Nephron (organoid): Measurements from ENCODE around the gene TRIM28.

Experiments used
- H3K27ac Mint-ChIP-seq, 3 experiments: 2 replicates each; pipeline ENCODE4 v1.8.0; 2020; ENCODE audit warnings: mixed read lengths in 3 of 3, mild to moderate bottlenecking in 2 of 3, moderate library complexity in 1 of 3
- H3K27me3 Mint-ChIP-seq: 2 replicates; pipeline ENCODE4 v1.8.0; 2021; ENCODE audit warnings: low read depth, mild to moderate bottlenecking, moderate library complexity, mixed read lengths
- H3K36me3 Mint-ChIP-seq: 2 replicates; pipeline ENCODE4 v1.8.0; 2020; ENCODE audit warnings: low read depth, mixed read lengths
- H3K4me1 Mint-ChIP-seq: 2 replicates; pipeline ENCODE4 v1.8.0; 2020; ENCODE audit warnings: mixed read lengths
- H3K4me3 Mint-ChIP-seq, 3 experiments: 2 replicates each; pipeline ENCODE4 v1.8.0; 2020; ENCODE audit warnings: mild to moderate bottlenecking in 3 of 3, mixed read lengths in 3 of 3, moderate library complexity in 2 of 3
- H3K9me3 Mint-ChIP-seq: 2 replicates; pipeline ENCODE4 v1.8.0; 2020; ENCODE audit warnings: mixed read lengths
- TF ChIP-seq, protein P1 (sequence below), 3 experiments: fragments of 200-600 bp; sonication (generic); IDR thresholded peaks; one replicate each; pipeline ENCODE4 v1.5.0; 2021; ENCODE audit warnings: antibody characterized with exemption in 3 of 3; ENCODE audit not compliant: unreplicated experiment in 3 of 3

TRIM28 gene

GRCh38 chr19:58519087-58519354, 24.8 kb upstream of the TRIM28 start:
- Mint-ChIP-seq H3K9me3 (no peaks in the 10 kb centered on the region), H3K4me3 (peak overlapping the region; percentile 90 to 95 (median 94)), H3K36me3 (peaks cover 7% of the 10 kb centered on the region), H3K27me3 (no peaks in the 10 kb centered on the region), H3K27ac (peak overlapping the region; percentile 95 to 100 (median 97)), H3K4me1 (peaks cover 30% of the 10 kb centered on the region)
- TF ChIP-seq, protein P1, sequence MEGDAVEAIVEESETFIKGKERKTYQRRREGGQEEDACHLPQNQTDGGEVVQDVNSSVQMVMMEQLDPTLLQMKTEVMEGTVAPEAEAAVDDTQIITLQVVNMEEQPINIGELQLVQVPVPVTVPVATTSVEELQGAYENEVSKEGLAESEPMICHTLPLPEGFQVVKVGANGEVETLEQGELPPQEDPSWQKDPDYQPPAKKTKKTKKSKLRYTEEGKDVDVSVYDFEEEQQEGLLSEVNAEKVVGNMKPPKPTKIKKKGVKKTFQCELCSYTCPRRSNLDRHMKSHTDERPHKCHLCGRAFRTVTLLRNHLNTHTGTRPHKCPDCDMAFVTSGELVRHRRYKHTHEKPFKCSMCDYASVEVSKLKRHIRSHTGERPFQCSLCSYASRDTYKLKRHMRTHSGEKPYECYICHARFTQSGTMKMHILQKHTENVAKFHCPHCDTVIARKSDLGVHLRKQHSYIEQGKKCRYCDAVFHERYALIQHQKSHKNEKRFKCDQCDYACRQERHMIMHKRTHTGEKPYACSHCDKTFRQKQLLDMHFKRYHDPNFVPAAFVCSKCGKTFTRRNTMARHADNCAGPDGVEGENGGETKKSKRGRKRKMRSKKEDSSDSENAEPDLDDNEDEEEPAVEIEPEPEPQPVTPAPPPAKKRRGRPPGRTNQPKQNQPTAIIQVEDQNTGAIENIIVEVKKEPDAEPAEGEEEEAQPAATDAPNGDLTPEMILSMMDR (IDR thresholded peaks at IDR 0.05; ENCODE audit: unreplicated experiment in 3 of 3) = peak in 2 of 3 experiments; percentile 49

GRCh38 chr19:58519355-58520256, 24.3 kb upstream of the TRIM28 start, which contains the start of gene ZBTB45:
TSS of gene ZBTB45 (minus strand) at chr19:58519810. CDS start at chr19:58517673, 2,137 bp downstream.
- TF ChIP-seq, protein P1 (IDR thresholded peaks at IDR 0.05; ENCODE audit: unreplicated experiment in 3 of 3) = peak in 2 of 3 experiments; percentile 51
- Mint-ChIP-seq H3K27me3 (no peaks in the 10 kb centered on the region), H3K9me3 (no peaks in the 10 kb centered on the region), H3K36me3 (peaks cover 7% of the 10 kb centered on the region), H3K4me1 (peaks cover 30% of the 10 kb centered on the region), H3K27ac (peak within 1 kb of the TSS; percentile 95 to 100 (median 97)), H3K4me3 (peak within 1 kb of the TSS; percentile 90 to 95 (median 94))

- TF ChIP-seq, protein P1 (IDR thresholded peaks at IDR 0.05; ENCODE audit: unreplicated experiment in 3 of 3) = no peak
- Mint-ChIP-seq H3K27ac (peak overlapping the region; percentile 95 to 100 (median 97)), H3K4me3 (peak overlapping the region; percentile 90 to 95 (median 94)), H3K9me3 (no peaks in the 10 kb centered on the region), H3K36me3 (peaks cover 7% of the 10 kb centered on the region), H3K27me3 (no peaks in the 10 kb centered on the region), H3K4me1 (peaks cover 30% of the 10 kb centered on the region)
Observed at GRCh38 chr19:58520257-58520599, 23.6 kb upstream of the TRIM28 start.

DNA sequence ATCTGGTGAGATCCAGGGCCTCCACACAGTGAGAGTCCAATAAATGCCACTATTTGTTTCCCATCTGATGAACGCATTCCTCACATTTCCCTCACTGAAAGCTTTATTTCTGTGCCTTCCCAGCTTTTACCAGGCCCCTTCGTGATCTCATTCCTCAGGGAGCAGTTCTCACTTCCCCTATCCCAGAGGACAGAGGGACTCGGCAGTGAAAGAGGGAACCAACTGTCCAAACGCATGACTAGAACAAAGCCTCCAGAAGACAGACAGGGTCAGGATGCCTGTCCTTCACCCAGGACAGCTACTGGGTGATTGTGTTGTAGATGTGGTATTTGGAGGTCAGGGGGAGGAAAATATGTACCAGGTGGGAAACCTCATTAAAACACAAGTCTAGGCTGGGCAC, 22.2 kb upstream of the TRIM28 start:
- no peaks in the 10 kb centered on the region for H3K9me3 Mint-ChIP-seq
- H3K27me3 Mint-ChIP-seq = no peaks in the 10 kb centered on the region
- H3K4me3 Mint-ChIP-seq = peak overlapping the region; percentile 76 to 82 (median 76)
- no peaks in the 10 kb centered on the region for H3K36me3 Mint-ChIP-seq
- H3K4me1 Mint-ChIP-seq = peaks cover 23% of the 10 kb centered on the region
- peak overlapping the region; percentile 46 to 81 (median 59) for H3K27ac Mint-ChIP-seq
- TF ChIP-seq, protein P1 (IDR thresholded peaks at IDR 0.05; ENCODE audit: unreplicated experiment in 3 of 3) = no peak

- H3K36me3 Mint-ChIP-seq = no peaks in the 10 kb centered on the region
- no peaks in the 10 kb centered on the region for H3K9me3 Mint-ChIP-seq
- peak overlapping the region in 1 of 3 experiments; percentile 6 for H3K27ac Mint-ChIP-seq
- H3K27me3 Mint-ChIP-seq = no peaks in the 10 kb centered on the region
- TF ChIP-seq, protein P1 (IDR thresholded peaks at IDR 0.05; ENCODE audit: unreplicated experiment in 3 of 3) = no peak
- peak overlapping the region in 2 of 3 experiments; percentile 3 to 52 for H3K4me3 Mint-ChIP-seq
- peaks cover 23% of the 10 kb centered on the region for H3K4me1 Mint-ChIP-seq
Observed at GRCh38 chr19:58522709-58523108, 21.2 kb upstream of the TRIM28 start.

GRCh38 chr19:58529405-58529804, 14.5 kb upstream of the TRIM28 start:
- Mint-ChIP-seq H3K36me3 (no peaks in the 10 kb centered on the region), H3K27ac (no peak overlapping the region), H3K4me1 (no peaks in the 10 kb centered on the region), H3K27me3 (no peaks in the 10 kb centered on the region), H3K4me3 (no peak overlapping the region), H3K9me3 (no peaks in the 10 kb centered on the region)
- TF ChIP-seq, protein P1 (IDR thresholded peaks at IDR 0.05; ENCODE audit: unreplicated experiment in 3 of 3) = no peak
